ENCODE measurements around the gene CEBPA. TPM values are rescaled to one million over a fixed set of nuclear protein-coding genes. Genes with fewer than 3 reads are reported as not detected.

Gene CEBPA
- polyA plus RNA-seq, 3 donors, result 17.9 to 76.3 (median 47.5) TPM

DNA sequence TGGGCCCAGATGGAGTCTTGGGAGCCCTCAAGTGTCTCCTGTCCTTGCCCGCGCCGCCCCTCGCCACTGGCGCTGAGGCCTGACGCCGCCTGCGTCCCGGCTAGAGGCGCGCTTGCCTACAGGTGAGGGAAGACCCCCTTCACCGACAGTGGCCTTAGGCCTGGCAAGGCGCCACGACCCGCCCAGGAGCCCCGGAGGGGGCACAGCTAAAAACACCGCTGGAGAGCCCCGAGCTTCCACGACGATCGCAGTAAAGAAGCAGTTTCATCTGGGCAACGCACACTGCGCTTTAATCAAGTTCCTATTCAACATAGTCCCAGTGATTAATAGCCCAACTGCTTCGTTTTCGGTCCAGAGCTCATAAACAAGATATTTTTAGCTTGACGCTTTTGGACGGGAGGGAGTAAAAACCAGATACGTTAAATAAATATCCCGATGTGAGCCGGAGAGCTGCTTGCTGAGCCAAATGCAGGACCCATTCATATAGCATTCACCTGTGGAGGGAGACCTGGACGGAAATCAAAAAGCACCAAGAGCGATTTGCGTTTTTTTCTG lies 1.5 kb upstream of the CEBPA start:
- Histone ChIP-seq H3K9ac (ENCODE audit: insufficient read depth, low read length, poor library complexity, severe bottlenecking) (peak overlapping the region; percentile 74), H3K4me2 (replicated peaks; ENCODE audit: extremely low read depth, low read length, poor library complexity, severe bottlenecking) (peak overlapping the region; percentile 99), H2AFZ (ENCODE audit: insufficient read depth, low read depth, low read length, poor library complexity, severe bottlenecking) (peak overlapping the region; percentile 97), H3K9me3 (replicated peaks in 1 of 2; ENCODE audit: control insufficient read depth in 1 of 2, insufficient read depth in 1 of 2, low read length in 2 of 2) (peaks cover 8 to 9% of the 10 kb centered on the region in 2 donors), H3K79me2 (ENCODE audit: insufficient read depth, low read length) (peaks cover 71% of the 10 kb centered on the region), H3K36me3 (replicated peaks in 1 of 2; ENCODE audit: control insufficient read depth in 1 of 2, insufficient read depth in 2 of 2, low read length in 2 of 2) (peaks cover 0 to 1% of the 10 kb centered on the region in 2 donors), H3K4me3 (replicated peaks in 1 of 3; ENCODE audit: low read depth in 2 of 3, low read length in 3 of 3) (peak overlapping the region; percentile 56 to 90 (median 76)), H3K27ac (ENCODE audit: low read depth in 1 of 2, low read length in 2 of 2) (peak overlapping the region; percentile 34 to 84), H4K20me1 (ENCODE audit: insufficient read depth, low read length) (peaks cover 25% of the 10 kb centered on the region), H3K4me1 (ENCODE audit: control insufficient read depth in 1 of 2, insufficient read depth in 2 of 2, low read length in 2 of 2) (peaks cover 27 to 34% of the 10 kb centered on the region in 2 donors), H3K27me3 (ENCODE audit: control insufficient read depth in 2 of 2, insufficient read depth in 2 of 2, low read length in 2 of 2) (no peaks in the 10 kb centered on the region)
- Mint-ChIP-seq H3K27me3 (ENCODE audit: low read depth in 3 of 3) (peaks cover 0 to 2% (median 1%) of the 10 kb centered on the region in 3 donors), H3K4me3 (peak overlapping the region; percentile 87 to 90), H3K36me3 (peaks cover 12 to 25% of the 10 kb centered on the region in 2 donors), H3K27ac (peak overlapping the region in 2 of 7 donors; percentile 6 to 18), H3K4me1 (peaks cover 52% of the 10 kb centered on the region), H3K9me3 (peaks cover 8 to 10% (median 9%) of the 10 kb centered on the region in 7 donors)
- TF ChIP-seq, protein P1, sequence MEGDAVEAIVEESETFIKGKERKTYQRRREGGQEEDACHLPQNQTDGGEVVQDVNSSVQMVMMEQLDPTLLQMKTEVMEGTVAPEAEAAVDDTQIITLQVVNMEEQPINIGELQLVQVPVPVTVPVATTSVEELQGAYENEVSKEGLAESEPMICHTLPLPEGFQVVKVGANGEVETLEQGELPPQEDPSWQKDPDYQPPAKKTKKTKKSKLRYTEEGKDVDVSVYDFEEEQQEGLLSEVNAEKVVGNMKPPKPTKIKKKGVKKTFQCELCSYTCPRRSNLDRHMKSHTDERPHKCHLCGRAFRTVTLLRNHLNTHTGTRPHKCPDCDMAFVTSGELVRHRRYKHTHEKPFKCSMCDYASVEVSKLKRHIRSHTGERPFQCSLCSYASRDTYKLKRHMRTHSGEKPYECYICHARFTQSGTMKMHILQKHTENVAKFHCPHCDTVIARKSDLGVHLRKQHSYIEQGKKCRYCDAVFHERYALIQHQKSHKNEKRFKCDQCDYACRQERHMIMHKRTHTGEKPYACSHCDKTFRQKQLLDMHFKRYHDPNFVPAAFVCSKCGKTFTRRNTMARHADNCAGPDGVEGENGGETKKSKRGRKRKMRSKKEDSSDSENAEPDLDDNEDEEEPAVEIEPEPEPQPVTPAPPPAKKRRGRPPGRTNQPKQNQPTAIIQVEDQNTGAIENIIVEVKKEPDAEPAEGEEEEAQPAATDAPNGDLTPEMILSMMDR (IDR thresholded peaks at IDR 0.05), result no peak
- DNase-seq, result peak in 1 of 3 donors; percentile 14
- intact Hi-C loops (cut with micrococcal nuclease), result loop anchor here (2.0 to 10.0 kb wide), 8 partner anchors 27 to 129 kb away; partner anchors contain the start of gene CEBPG (in 1 of the 2)
- 3% methylated on average over 27 of the region's 33 CpGs for WGBS (ENCODE audit: insufficient coverage)

DNA sequence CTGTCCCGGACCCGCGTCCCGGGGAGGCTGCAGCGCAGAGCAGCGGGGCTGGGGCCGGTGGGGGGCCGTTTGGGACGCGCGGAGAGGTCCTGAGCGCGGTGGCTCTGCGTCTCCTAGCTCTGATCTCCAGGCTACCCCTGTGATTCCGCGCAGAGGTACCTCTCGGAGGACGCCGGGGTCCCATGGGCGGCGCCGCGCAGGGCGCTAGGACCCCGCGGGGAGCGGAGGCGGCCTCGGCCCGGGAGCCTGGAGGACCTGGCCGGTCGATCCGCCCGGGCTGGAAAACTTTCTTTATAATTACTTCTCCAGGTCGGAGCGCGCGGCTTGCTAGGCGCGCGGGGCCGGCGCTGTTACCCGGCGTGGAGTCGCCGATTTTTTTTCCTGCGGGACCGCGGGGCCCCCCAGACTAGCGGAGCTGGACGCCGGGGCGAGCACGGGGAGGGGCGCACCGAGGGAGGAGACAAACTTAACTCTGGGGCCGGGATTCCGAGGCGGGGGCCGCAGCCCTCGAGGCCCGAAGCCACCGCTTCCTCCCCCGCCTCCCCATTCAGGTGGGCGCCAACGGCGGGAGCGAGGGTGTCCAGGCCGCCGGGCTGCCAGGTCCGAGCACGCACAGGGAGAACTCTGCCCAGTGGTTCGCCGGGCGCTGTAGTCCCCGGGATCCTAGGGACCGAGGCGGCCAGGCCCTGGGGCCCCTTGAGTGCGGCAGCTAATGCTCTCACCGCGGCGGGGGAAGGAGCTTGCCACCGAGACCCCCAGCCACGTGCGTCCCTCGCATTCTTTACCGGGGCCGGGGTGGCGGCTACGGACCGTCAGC lies 848 bp upstream of the CEBPA start:
- H3K4me1 Mint-ChIP-seq, result peaks cover 59% of the 10 kb centered on the region
- peak overlapping the region; percentile 87 to 90 for H3K4me3 Mint-ChIP-seq
- H3K36me3 Mint-ChIP-seq, result peaks cover 12 to 23% of the 10 kb centered on the region in 2 donors
- under 1% methylated on average over 90 of the region's 92 CpGs for WGBS (ENCODE audit: insufficient coverage)
- Histone ChIP-seq H3K27ac (ENCODE audit: low read depth in 1 of 2, low read length in 2 of 2) (peak overlapping the region; percentile 34 to 84), H3K4me2 (replicated peaks; ENCODE audit: extremely low read depth, low read length, poor library complexity, severe bottlenecking) (peak overlapping the region; percentile 99), H2AFZ (ENCODE audit: insufficient read depth, low read depth, low read length, poor library complexity, severe bottlenecking) (peak overlapping the region; percentile 97), H3K4me1 (ENCODE audit: control insufficient read depth in 1 of 2, insufficient read depth in 2 of 2, low read length in 2 of 2) (peaks cover 34 to 41% of the 10 kb centered on the region in 2 donors), H3K9me3 (replicated peaks in 1 of 2; ENCODE audit: control insufficient read depth in 1 of 2, insufficient read depth in 1 of 2, low read length in 2 of 2) (peaks cover 1 to 2% of the 10 kb centered on the region in 2 donors), H3K4me3 (replicated peaks in 1 of 3; ENCODE audit: low read depth in 2 of 3, low read length in 3 of 3) (peak overlapping the region; percentile 56 to 90 (median 76)), H3K9ac (ENCODE audit: insufficient read depth, low read length, poor library complexity, severe bottlenecking) (peak overlapping the region; percentile 74), H3K79me2 (ENCODE audit: insufficient read depth, low read length) (peaks cover 78% of the 10 kb centered on the region), H4K20me1 (ENCODE audit: insufficient read depth, low read length) (peaks cover 28% of the 10 kb centered on the region), H3K27me3 (ENCODE audit: control insufficient read depth in 2 of 2, insufficient read depth in 2 of 2, low read length in 2 of 2) (no peaks in the 10 kb centered on the region), H3K36me3 (replicated peaks in 1 of 2; ENCODE audit: control insufficient read depth in 1 of 2, insufficient read depth in 2 of 2, low read length in 2 of 2) (peaks cover 0 to 2% of the 10 kb centered on the region in 2 donors)
- intact Hi-C loops (cut with micrococcal nuclease), result loop anchor here (2.0 to 10.0 kb wide), 8 partner anchors 28 to 128 kb away; partner anchors contain the start of gene CEBPG (in 1 of the 2)
- H3K9me3 Mint-ChIP-seq, result peaks cover 1 to 3% (median 2%) of the 10 kb centered on the region in 7 donors
- peak overlapping the region in 6 of 7 donors; percentile 22 to 79 (median 70) for H3K27ac Mint-ChIP-seq
- H3K27me3 Mint-ChIP-seq (ENCODE audit: low read depth in 3 of 3), result peaks cover 0 to 2% (median 1%) of the 10 kb centered on the region in 3 donors
- TF ChIP-seq, protein P1 (IDR thresholded peaks at IDR 0.05), result no peak
- peak in 1 of 3 donors; percentile 23 for DNase-seq
